Measurements from ENCODE around the gene CYP27B1. TPM values are rescaled to one million over a fixed set of nuclear protein-coding genes. Genes with fewer than 3 reads are reported as not detected.
A peak's percentile ranks its signal among the peaks of the same experiment; 100 is the strongest.

Gene CYP27B1
- total RNA-seq, 1 donor from 2014 or later = 5.2 TPM

GRCh38 chr12:57771873-57772428 is 5.1 kb upstream of the CYP27B1 start, which contains the start of gene METTL1:
TSS of gene METTL1 (minus strand) at chr12:57772105. CDS start at chr12:57772083, 22 bp downstream.
- TF ChIP-seq CTCF (IDR thresholded peaks at IDR 0.05; ENCODE audit: insufficient read depth, low read length, poor library complexity, severe bottlenecking) = no peak
- H3K4me3 ChIP-seq (ENCODE audit: low read depth, low read length) = peak within 1 kb of the TSS; percentile 70
- DNase-seq (ENCODE audit: low read depth) = peak; percentile 74
- H3K27me3 ChIP-seq (ENCODE audit: control insufficient read depth, insufficient read depth, low read length) = no peaks in the 10 kb centered on the region
- no peaks in the 10 kb centered on the region for H3K36me3 ChIP-seq (ENCODE audit: control insufficient read depth, insufficient read depth, low read length)

GRCh38 chr12:57771236-57771872 is 4.5 kb upstream of the CYP27B1 start:
- no peak for DNase-seq (ENCODE audit: low read depth)
- H3K27me3 ChIP-seq (ENCODE audit: control insufficient read depth, insufficient read depth, low read length) = peaks cover under 1% of the 10 kb centered on the region
- no peaks in the 10 kb centered on the region for H3K36me3 ChIP-seq (ENCODE audit: control insufficient read depth, insufficient read depth, low read length)
- H3K4me3 ChIP-seq (ENCODE audit: low read depth, low read length) = peak overlapping the region; percentile 70
- TF ChIP-seq CTCF (IDR thresholded peaks at IDR 0.05; ENCODE audit: insufficient read depth, low read length, poor library complexity, severe bottlenecking) = no peak

- no peak overlapping the region for H3K4me3 ChIP-seq (ENCODE audit: low read depth, low read length)
- DNase-seq (ENCODE audit: low read depth) = no peak
- TF ChIP-seq CTCF (IDR thresholded peaks at IDR 0.05; ENCODE audit: insufficient read depth, low read length, poor library complexity, severe bottlenecking) = no peak
- H3K27me3 ChIP-seq (ENCODE audit: control insufficient read depth, insufficient read depth, low read length) = peaks cover 7% of the 10 kb centered on the region
- H3K36me3 ChIP-seq (ENCODE audit: control insufficient read depth, insufficient read depth, low read length) = no peaks in the 10 kb centered on the region
Observed at GRCh38 chr12:57770734-57771133, 3.9 kb upstream of the CYP27B1 start.

DNA sequence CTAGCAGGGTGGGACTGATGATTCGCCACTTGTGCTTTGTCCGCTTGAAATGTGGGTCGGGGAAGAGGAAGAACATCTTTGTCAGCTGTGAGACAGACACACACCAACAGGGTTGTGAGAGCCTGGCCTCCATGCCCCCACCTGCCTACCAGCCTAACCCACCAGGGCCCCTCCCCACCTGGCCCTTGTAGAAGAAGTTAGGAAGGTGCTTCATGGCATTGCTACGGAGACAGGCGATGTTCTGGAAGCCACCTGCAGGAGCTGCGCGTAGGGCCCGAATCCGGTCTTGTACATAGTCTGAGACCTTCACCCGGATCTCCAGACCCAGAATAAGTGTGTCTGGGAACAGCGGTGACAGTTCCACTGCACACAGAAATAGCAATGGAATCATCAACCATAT is 2.7 kb upstream of the CYP27B1 start:
- H3K36me3 ChIP-seq (ENCODE audit: control insufficient read depth, insufficient read depth, low read length) = no peaks in the 10 kb centered on the region
- no peak for DNase-seq (ENCODE audit: low read depth)
- H3K27me3 ChIP-seq (ENCODE audit: control insufficient read depth, insufficient read depth, low read length) = peaks cover 18% of the 10 kb centered on the region
- TF ChIP-seq CTCF (IDR thresholded peaks at IDR 0.05; ENCODE audit: insufficient read depth, low read length, poor library complexity, severe bottlenecking) = no peak
- no peak overlapping the region for H3K4me3 ChIP-seq (ENCODE audit: low read depth, low read length)

DNA sequence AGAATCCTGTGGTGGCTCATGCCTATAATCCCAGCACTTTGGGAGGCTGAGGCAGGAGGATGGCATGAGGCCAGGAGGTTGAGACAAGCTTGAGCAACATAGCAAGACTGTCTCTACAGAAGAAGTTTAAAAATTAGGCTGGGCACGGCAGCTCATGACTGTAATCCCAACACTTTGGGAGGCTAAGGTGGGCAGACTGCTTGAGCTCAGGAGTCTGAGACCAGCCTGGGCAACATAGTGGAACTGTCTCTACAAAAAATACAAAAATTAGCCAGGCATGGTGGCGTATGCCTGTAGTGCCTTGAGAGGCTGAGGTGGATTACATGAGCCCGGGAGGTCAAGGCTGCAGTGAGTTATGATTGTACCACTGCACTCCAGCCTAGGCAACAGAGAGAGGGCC is 998 bp upstream of the CYP27B1 start:
- H3K4me3 ChIP-seq (ENCODE audit: low read depth, low read length) = no peak overlapping the region
- no peaks in the 10 kb centered on the region for H3K36me3 ChIP-seq (ENCODE audit: control insufficient read depth, insufficient read depth, low read length)
- no peak for TF ChIP-seq CTCF (IDR thresholded peaks at IDR 0.05; ENCODE audit: insufficient read depth, low read length, poor library complexity, severe bottlenecking)
- peaks cover 29% of the 10 kb centered on the region for H3K27me3 ChIP-seq (ENCODE audit: control insufficient read depth, insufficient read depth, low read length)
- DNase-seq (ENCODE audit: low read depth) = no peak

GRCh38 chr12:57767305-57767698 is 424 bp upstream of the CYP27B1 start:
- Histone ChIP-seq H3K4me3 (ENCODE audit: low read depth, low read length) (no peak overlapping the region), H3K27me3 (ENCODE audit: control insufficient read depth, insufficient read depth, low read length) (peaks cover 29% of the 10 kb centered on the region), H3K36me3 (ENCODE audit: control insufficient read depth, insufficient read depth, low read length) (no peaks in the 10 kb centered on the region)
- DNase-seq (ENCODE audit: low read depth) = no peak
- TF ChIP-seq CTCF (IDR thresholded peaks at IDR 0.05; ENCODE audit: insufficient read depth, low read length, poor library complexity, severe bottlenecking) = no peak

Data from kidney epithelial cell (primary cell).